CD4-positive, alpha-beta T cell treated with Interleukin-15 for 1 hour (primary cell): Measurements from ENCODE around the gene SYNGR4.
"Not testable (repeated sequence)": the region's sequence is repeated elsewhere in the genome, so short reads cannot be mapped to it uniquely, and the experiment has no call there.

Source experiments
- DNase-seq: peaks from one replicate; pipeline ENCODE4 v3.0.0-alpha.2; 2020

Gene SYNGR4

DNA sequence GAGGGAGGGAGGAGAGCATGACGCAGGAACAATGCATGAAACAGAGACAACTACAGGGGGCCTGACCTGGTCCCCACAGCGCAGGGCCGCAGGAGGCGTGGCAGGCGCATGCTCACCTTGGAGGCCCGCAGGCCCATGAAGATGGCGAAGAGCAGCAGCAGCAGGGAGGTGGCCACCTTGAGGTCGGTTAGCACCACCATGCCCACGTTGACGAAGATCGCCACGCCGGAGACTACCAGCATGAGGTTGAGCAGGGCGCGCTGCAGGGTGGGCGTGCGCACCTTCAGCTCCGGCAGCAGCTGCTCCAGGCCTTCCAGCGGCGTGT, 21.8 kb upstream of the SYNGR4 start:
- no peak for DNase-seq

DNA sequence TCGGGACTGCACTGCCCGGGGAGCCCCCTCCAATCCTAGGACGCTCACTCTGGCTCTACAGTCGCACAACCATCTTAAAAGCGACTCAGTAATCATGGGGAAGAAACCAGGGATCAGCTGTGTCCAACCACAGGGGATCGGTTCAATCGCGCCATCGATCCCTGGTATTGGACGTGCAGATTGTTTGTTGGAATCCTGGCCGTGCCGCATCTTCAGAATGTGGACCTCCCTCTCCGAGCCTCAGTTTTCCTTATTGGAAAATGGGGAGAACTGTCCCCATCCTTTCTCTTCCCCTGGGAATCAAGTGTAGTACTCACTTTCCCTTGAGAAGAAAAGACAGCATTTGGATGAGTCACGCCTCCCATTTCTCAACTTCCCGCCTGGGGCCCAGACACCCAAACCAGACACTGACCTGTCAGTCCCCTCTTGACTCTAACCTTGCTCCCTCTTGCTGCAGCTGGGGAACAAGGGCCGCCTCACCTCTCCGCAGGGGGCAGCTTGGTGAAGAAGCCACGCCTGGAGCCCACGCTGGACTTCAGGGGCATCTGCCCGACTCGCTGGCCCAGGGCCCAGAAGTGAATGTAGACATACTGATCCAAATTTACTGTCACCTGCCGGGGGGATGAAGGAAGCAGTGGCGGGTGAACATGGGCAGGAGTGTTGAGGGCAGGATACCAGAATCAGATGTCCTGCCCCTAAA, 21.2 kb upstream of the SYNGR4 start:
- no peak for DNase-seq

DNA sequence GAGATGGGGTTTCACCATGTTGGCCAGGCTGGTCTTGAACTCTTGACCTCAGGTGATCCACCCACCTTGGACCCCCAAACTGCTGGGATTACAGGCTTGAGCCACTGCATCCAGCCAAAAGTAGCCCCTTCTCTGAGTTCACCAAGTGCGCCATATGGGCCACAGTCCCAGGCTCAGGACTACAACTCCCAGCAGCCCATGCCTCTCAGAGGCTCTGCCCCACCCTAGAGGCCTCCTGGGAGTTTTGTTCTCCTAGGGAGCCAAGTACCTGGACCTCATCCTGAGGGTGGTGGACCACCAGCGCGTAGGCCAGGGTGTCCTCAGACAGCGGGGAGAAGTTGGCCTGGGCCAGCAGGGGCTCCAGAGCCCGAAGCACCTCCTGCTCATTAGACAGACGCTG, 19.3 kb upstream of the SYNGR4 start:
- DNase-seq: no peak

DNA sequence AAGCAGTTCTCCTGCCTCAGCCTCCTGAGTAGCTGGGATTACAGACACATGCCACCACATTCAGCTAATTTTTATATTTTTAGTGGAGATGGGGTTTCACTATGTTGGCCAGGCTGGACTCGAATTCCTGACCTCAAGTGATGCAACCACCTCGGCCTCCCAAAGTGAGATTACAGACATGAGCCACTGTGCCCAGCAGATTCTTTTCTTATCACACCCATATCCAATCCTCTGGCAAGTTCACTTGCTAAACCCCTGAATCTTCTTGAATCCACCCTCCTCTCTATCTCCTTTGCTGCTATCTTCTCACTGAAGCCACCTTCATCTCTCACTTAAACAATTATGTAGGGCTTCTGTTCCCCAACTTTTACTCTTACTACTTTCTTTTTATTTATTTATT, 18.0 kb upstream of the SYNGR4 start:
- DNase-seq: no peak

DNA sequence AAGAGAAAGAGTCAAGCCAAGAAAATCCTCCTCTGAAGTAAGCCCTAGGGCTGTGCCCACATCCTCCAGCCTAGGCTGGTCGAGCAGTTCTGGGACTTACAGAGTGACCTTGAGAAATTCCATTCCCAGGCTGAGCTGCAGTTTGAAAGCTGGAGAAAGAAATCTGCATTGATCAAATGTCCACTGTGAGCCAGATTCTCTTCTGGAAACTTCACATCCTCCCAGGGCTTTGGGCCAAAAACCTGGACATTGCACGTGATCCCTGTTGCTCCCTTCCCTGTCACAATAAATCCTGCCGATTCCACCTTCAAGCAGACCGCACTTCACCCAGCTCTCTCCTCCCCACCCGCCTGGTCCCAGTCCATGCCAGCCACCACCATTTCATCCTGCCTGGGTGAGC, 16.1 kb upstream of the SYNGR4 start:
- DNase-seq: no peak

DNA sequence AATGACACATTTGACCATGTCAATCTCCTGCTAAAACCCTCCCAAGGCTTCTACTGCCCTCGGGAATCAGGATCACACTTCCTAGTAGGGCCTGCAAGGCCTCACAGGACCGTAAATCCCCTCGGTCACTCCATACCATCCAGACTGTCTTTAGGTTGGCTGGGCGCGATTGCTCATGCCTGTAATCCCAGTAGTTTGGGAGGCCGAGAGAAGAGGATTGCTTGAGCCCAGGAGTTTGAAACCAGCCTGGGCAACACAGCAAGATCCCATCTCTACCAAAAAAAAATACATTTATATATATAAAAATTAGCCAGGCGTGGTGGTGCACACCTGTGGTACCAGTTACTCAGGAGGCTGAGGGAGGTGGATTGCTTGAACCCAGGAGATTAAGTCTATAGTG, 15.4 kb upstream of the SYNGR4 start:
- DNase-seq: no peak

GRCh38 chr19:48350856-48351255, 13.3 kb upstream of the SYNGR4 start:
- DNase-seq: no peak

GRCh38 chr19:48351341-48351752, 12.8 kb upstream of the SYNGR4 start:
- DNase-seq: peak; percentile 71

- DNase-seq: no peak
These were observed 10.5 kb upstream of the SYNGR4 start for GRCh38 chr19:48353677-48354076.

DNA sequence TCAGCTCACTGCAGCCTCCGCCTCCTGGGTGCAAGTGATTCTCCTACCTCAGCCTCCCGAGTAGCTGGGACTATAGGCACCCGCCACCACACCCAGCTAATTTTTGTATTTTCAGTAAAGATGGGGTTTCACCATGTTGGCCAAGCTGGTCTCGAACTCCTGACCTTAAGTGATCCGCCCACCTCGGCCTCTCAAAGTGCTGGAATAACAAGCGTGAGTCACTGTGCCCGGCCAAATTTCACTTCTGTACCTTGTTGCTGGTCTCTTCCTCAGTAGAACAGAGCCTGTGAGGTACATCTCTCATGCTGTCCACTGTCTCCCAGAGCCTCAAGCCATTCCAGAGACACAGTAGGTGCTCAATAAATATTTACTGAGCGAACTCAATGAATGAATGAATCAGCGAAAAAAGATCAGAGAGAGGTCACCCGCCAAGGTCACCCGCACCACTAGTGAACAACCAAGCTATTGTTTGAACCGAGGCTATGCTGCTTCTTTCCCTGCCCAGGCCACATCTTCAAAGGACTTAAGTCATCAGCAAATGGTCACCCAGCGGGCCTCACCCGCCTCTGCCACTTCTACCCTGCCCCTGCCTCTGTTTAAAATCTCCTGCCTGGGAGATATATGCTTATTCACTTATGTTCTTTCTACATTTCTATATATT, 9.7 kb upstream of the SYNGR4 start:
- no peak for DNase-seq

GRCh38 chr19:48355365-48355954, 8.7 kb upstream of the SYNGR4 start:
- DNase-seq: no peak

GRCh38 chr19:48359123-48359522, 5.0 kb upstream of the SYNGR4 start:
- DNase-seq: no peak

GRCh38 chr19:48361912-48362311, 2.3 kb upstream of the SYNGR4 start:
- DNase-seq: no peak

DNA sequence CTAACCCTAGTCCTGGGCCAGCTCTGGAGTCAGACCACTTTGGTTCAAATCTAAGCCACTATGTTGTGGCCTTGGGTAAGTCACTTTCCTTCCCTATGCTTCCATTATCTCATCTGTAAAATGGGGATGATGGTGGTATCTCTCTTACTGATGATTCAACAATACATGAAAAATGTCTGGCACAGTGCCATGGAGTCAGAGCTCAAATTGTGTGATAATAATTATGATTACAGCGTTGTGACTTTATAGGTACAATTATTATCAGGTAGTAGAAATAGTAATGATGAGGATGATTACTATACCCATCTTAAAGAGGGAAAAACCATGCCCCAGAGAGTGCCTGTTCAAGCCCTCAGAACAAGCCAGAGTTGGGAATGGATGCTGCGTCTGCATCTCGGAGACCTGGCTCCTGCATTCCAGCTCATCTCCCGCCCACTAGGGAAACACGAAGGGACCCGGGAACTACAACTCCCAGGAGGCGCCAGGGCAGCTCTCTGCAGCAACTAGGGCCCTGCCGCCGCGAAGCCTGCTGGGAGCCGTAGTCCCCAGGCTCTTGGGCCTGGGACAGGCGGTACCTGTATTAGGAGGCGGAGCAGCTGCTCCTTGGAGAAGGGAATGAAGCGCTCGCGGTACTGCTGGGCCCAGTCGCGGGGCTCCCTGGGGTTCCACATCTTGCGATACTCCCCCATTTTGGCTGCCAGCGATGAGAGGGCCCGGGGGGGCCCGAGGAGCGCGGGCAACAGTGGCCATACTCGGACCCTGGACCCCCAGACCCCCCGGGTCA, 1.3 kb upstream of the SYNGR4 start:
- peak; percentile 92 for DNase-seq

- DNase-seq: no peak
These were observed 712 bp upstream of the SYNGR4 start for GRCh38 chr19:48363500-48363809.

DNA sequence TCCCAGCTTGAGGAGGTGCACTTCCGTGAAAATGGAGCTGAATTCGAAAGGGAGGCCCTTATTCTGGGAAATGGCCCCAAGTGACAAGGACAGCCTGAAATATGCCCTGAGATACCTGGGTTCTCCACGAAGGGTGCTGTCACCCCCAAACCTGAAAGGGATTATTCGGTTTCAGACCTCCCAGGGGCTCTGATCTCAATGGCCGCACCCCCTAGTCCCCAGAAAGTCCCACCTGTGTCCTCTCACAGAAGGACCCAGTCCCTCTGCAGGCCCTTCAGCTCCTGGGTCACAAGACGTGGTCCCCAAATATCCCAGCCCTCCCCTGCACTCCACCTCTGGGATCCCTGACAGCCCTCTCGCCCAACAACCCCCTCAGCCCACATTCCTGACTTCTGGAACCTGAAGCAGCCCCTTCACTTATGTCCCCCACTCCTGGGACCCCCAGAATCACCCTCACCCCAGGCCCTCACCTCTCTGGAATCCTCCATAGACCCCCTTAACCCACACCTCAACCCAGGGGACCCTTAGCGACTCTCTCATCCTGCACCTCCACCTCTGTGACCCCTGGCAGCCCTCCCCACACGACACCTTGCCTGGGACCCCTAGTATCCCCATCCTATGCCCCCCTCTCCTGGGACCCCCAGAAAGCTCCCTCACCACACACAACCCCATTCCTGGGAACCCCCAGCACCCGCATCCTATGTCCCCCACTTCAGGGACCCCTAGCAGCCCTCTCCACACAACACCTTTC, 606 bp downstream of the SYNGR4 start:
- no peak for DNase-seq

GRCh38 chr19:48365602-48366001, 1.4 kb downstream of the SYNGR4 start:
- no peak for DNase-seq

DNA sequence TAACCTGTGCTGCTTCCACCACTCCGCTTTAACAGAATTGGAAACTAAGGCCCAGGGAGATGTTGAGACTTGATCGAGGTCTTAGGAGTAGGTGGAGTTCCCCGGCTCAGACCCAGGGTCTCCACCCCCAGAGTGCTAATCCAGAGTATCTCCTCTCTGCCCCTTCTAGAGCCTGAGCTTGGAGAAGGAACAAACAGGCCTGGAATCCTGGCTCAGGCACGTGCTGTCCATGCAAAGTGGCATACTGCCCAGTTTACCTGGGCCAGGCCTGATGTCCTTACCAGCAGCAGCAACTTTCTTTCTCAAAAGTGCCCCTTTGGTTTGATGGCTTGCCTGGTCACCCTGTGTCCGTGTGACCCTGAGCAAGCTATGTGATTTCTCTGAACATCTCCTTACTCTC, 3.7 kb downstream of the SYNGR4 start:
- no peak for DNase-seq

DNA sequence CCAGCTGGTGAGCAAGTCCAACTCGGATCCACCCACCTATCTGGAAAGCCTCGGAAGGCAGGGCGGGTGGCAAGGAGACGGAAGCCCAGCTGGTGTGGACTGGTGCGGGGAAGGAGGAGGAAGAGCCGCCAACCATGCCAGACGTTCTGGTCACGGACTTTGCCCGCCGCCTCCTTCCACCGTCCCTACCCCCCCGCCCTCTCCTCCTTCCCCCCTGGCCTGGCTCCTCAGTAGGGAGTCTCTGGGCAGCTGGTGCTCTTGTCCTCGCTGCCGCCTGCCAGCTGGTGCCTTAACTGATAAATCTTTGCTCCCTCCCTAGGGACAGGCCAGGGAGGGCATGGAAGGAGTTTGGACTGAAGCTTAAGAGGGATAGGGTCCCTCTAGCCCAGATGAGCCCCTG, 4.8 kb downstream of the SYNGR4 start:
- no peak for DNase-seq

DNA sequence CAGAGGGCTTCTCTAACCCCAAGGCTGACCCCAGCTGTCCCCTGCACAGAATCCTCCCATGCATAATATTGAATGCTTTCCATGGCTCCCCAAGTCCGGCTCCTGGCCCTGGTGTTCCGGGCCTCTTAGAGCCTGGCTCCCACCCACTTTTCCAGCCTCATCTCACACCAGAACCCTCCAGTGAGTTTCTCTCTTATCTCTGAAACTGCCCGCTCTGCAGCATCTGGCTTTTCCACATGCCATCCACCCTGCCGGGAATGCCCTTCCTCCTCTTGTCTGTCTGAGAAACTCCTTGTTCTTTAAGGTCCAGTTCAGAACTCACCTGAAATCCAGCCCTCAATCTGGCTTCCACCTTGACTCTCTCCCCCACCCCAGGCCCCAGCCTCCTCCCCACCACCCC, 6.8 kb downstream of the SYNGR4 start:
- DNase-seq: no peak

- no peak for DNase-seq
These were observed 7.2 kb downstream of the SYNGR4 start for GRCh38 chr19:48371367-48371766.

DNA sequence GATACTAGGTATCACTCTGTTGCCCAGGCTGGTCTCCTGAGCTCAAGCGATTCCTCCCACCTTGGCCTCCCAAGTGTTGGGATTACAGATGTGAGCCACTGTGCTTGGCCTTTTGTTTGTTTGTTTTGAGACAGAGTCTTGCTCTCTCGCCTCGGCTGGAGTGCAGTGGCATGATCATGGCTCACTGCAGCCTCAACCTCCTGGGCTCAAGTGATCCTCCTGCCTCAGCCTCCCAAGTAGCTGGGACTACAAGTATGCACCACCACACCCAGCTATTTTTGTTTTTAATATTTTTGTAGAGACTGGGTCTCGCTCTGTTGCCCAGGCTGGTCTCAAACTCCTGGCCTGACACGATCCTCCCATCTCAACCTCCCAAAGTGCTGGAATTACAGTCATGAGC, 7.6 kb downstream of the SYNGR4 start:
- DNase-seq: not testable (repeated sequence)

DNA sequence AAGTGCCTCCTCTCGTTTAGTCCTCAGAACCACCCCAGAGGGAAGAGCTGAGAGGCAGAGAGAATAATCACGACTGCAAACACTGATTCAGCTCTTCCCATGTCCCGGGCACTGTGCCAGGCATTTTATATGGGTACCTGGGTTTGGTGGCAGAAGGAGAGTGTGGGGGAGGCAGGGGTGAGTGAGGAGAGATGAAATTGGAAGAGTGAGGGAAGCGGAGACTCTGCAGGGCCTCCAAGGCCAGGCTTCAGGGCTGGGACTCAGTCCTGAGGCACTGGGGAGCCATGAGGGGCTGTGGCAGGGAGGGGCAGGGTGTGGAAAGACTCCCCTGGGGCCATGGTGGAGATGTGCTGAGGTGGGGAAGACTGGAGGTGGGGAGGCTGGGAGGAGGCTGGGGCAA, 8.7 kb downstream of the SYNGR4 start:
- DNase-seq: no peak
